GM23338 (cell line): ENCODE data around the gene EFCAB6. TPM values are rescaled to one million over a fixed set of nuclear protein-coding genes. Genes with fewer than 3 reads are reported as not detected.

Experiments used
- ATAC-seq: fragments of 200-7000 bp; cut with Tn5 transposase; 3 replicates; pipeline ENCODE4 v1.9.1; 2020
- DNase-seq: peaks from one replicate; pipeline ENCODE4 v3.0.0-alpha.2; 2015; ENCODE audit warnings: low spot score
- H2AFZ ChIP-seq: fragments of 200-600 bp; sonication (generic); 2 replicates; pipeline ENCODE4 v1.8.0; 2016; ENCODE audit warnings: antibody characterized with exemption, mild to moderate bottlenecking, moderate library complexity
- H3F3A ChIP-seq: fragments of 200-600 bp; sonication (generic); replicated peaks from 2 replicates; pipeline ENCODE4 v1.8.0; 2017; ENCODE audit warnings: antibody characterized with exemption, mixed run types, low read depth
- H3K27ac ChIP-seq: fragments of 200-600 bp; sonication (generic); 2 replicates; pipeline ENCODE4 v1.6.1; 2016; ENCODE audit warnings: low read depth
- H3K27me3 ChIP-seq: fragments of 200-600 bp; sonication (generic); 2 replicates; pipeline ENCODE4 v1.8.0; 2016; ENCODE audit warnings: mild to moderate bottlenecking, mixed run types, moderate library complexity; ENCODE audit not compliant: insufficient read depth
- H3K36me3 ChIP-seq: fragments of 200-600 bp; sonication (generic); 2 replicates; pipeline ENCODE4 v1.8.0; 2016; ENCODE audit warnings: mild to moderate bottlenecking; ENCODE audit not compliant: insufficient read depth
- H3K4me1 ChIP-seq: fragments of 200-600 bp; sonication (generic); 2 replicates; pipeline ENCODE4 v1.8.0; 2016; ENCODE audit warnings: mild to moderate bottlenecking, moderate library complexity; ENCODE audit not compliant: insufficient read depth
- H3K4me2 ChIP-seq: fragments of 200-600 bp; sonication (generic); 2 replicates; pipeline ENCODE4 v1.7.1; 2017; ENCODE audit warnings: mixed run types
- H3K4me3 ChIP-seq: fragments of 200-600 bp; sonication (generic); 2 replicates; pipeline ENCODE4 v1.6.1; 2016; ENCODE audit warnings: mixed run types
- H3K79me2 ChIP-seq: fragments of 200-600 bp; sonication (generic); replicated peaks from 2 replicates; pipeline ENCODE4 v1.8.0; 2017; ENCODE audit warnings: mild to moderate bottlenecking; ENCODE audit not compliant: insufficient read depth
- H3K9me2 ChIP-seq: fragments of 200-600 bp; sonication (generic); 2 replicates; pipeline ENCODE4 v1.8.0; 2017; ENCODE audit not compliant: insufficient read depth
- H4K20me1 ChIP-seq: fragments of 200-600 bp; sonication (generic); replicated peaks from 2 replicates; pipeline ENCODE4 v1.8.0; 2017; ENCODE audit warnings: mild to moderate bottlenecking; ENCODE audit not compliant: insufficient read depth
- H3K27ac Mint-ChIP-seq: 2 replicates; pipeline ENCODE4 v1.8.0; 2020; ENCODE audit warnings: inconsistent platforms, mild to moderate bottlenecking, moderate library complexity, mixed read lengths
- H3K27me3 Mint-ChIP-seq: 3 replicates; pipeline ENCODE4 v1.8.0; 2022; ENCODE audit warnings: low read depth, mild to moderate bottlenecking, moderate library complexity, mixed read lengths, inconsistent platforms; ENCODE audit not compliant: insufficient read depth, poor library complexity
- H3K36me3 Mint-ChIP-seq: 3 replicates; pipeline ENCODE4 v1.8.0; 2021; ENCODE audit warnings: low read depth, mild to moderate bottlenecking, inconsistent platforms, moderate library complexity, mixed read lengths
- H3K4me1 Mint-ChIP-seq: 3 replicates; pipeline ENCODE4 v1.8.0; 2020; ENCODE audit warnings: mild to moderate bottlenecking, inconsistent platforms, mixed read lengths
- H3K4me3 Mint-ChIP-seq: 3 replicates; pipeline ENCODE4 v1.8.0; 2021; ENCODE audit warnings: moderate library complexity, mild to moderate bottlenecking, inconsistent platforms, mixed read lengths
- H3K9me3 Mint-ChIP-seq: 3 replicates; pipeline ENCODE4 v1.8.0; 2020; ENCODE audit warnings: moderate library complexity, mild to moderate bottlenecking, inconsistent platforms, mixed read lengths
- CREB1 ChIP-seq: fragments of 250-450 bp; sonication (Bioruptor Pico); IDR thresholded peaks from 2 replicates; pipeline ENCODE4 v1.5.0; 2020; ENCODE audit warnings: low read depth, mild to moderate bottlenecking, moderate library complexity
- EZH2phosphoT487 ChIP-seq: fragments of 200-600 bp; sonication (generic); IDR thresholded peaks from one replicate; pipeline ENCODE4 v1.8.1; 2018; ENCODE audit warnings: antibody characterized with exemption; ENCODE audit not compliant: unreplicated experiment
- NANOG ChIP-seq: IDR thresholded peaks from 2 replicates; pipeline ENCODE4 v1.6.1; 2016; ENCODE audit warnings: antibody characterized with exemption, borderline replicate concordance
- STAT1 ChIP-seq: IDR thresholded peaks from one replicate; pipeline ENCODE4 v1.6.1; 2016; ENCODE audit warnings: antibody characterized with exemption; ENCODE audit not compliant: unreplicated experiment
- ZNF114 ChIP-seq: fragments of 250-450 bp; sonication (Bioruptor Pico); IDR thresholded peaks from 2 replicates; pipeline ENCODE4 v1.5.0; 2020; ENCODE audit warnings: mild to moderate bottlenecking, moderate library complexity
- polyA plus RNA-seq: library from polyadenylated mRNA; unstranded; fragments of >200 nt; fragmentation: Nextera tagmentation; extraction: Ambion mirVana; gene quantifications from 2 replicates; pipeline ENCODE4 v1.2.1, GENCODE V29; 2016
- total RNA-seq: library from RNA; depleted of rRNA; stranded (reverse); fragments of >200 nt; shearing (Covaris generic); gene quantifications from 2 replicates; pipeline ENCODE4 v1.2.3, GENCODE V29; 2014
- TF ChIP-seq, protein P1 (sequence below): IDR thresholded peaks from 2 replicates; pipeline ENCODE4 v1.6.1; 2016; ENCODE audit warnings: antibody characterized with exemption
- TF ChIP-seq, protein P2 (sequence below): fragments of 250-450 bp; sonication (Bioruptor Pico); IDR thresholded peaks from 2 replicates; pipeline ENCODE4 v1.5.0; 2020; ENCODE audit warnings: mild to moderate bottlenecking, moderate library complexity

EFCAB6 gene
- total and polyA plus RNA-seq, 2 experiments from 2014 or later: 1.1 to 1.8 TPM

DNA sequence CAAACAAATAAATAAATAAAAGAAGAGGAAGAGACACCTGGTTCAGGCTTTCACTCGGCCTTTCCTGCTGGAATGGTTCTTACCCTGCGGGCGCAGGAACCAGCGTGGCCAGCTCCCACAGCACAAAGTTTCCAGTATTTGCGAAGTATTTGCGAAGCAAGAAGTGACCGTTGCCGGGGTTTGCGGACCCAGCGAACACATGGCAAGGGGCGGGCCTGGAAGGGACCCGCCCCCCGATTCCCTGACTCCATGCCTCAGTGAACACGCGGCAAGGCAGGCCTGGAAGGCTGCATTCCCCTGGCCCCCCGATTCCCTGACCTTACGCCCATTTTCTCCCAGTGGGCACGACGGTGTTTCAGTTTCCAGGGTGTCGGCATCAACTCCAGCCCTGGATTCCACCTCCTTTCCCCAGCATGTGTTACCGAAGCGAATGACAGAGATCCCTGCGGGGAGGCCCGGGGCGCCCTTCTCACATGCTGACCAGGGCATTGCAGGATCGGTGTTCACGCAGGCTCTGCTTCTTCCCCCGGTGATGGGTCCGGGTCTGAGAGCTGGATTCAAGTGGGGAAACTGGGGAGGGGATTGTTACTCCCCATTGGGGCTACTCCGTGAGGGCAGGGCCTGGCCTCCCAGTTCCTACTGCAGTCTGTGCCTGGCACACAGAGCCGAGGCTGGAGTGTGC lies 297.5 kb downstream of the EFCAB6 start:
- Mint-ChIP-seq H3K9me3 (peaks cover 3% of the 10 kb centered on the region; the same call in 1 of the 3 replicates), H3K27me3 (peaks cover 8% of the 10 kb centered on the region), H3K36me3 (no peaks in the 10 kb centered on the region), H3K4me3 (no peak overlapping the region), H3K27ac (no peak overlapping the region), H3K4me1 (no peaks in the 10 kb centered on the region)
- Histone ChIP-seq H3K9me2 (no peaks in the 10 kb centered on the region), H3K4me1 (no peaks in the 10 kb centered on the region), H2AFZ (peak overlapping the region; percentile 63; the same call in 1 of the 2 replicates), H3K36me3 (no peaks in the 10 kb centered on the region), H3K4me3 (no peak overlapping the region), H4K20me1 (no peaks in the 10 kb centered on the region), H3K27me3 (no peaks in the 10 kb centered on the region), H3F3A (no peaks in the 10 kb centered on the region), H3K4me2 (no peak overlapping the region), H3K79me2 (no peaks in the 10 kb centered on the region), H3K27ac (no peak overlapping the region)
- ATAC-seq (peak; percentile 20; the same call in 2 of the 3 replicates), DNase-seq (peak; percentile 23)
- TF ChIP-seq, protein P1, sequence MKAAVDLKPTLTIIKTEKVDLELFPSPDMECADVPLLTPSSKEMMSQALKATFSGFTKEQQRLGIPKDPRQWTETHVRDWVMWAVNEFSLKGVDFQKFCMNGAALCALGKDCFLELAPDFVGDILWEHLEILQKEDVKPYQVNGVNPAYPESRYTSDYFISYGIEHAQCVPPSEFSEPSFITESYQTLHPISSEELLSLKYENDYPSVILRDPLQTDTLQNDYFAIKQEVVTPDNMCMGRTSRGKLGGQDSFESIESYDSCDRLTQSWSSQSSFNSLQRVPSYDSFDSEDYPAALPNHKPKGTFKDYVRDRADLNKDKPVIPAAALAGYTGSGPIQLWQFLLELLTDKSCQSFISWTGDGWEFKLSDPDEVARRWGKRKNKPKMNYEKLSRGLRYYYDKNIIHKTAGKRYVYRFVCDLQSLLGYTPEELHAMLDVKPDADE: no peak
- TF ChIP-seq STAT1: no peak
- no peak for TF ChIP-seq ZNF114 (CRISPR knock-in tag)
- TF ChIP-seq CREB1 (CRISPR knock-in tag): no peak

DNA sequence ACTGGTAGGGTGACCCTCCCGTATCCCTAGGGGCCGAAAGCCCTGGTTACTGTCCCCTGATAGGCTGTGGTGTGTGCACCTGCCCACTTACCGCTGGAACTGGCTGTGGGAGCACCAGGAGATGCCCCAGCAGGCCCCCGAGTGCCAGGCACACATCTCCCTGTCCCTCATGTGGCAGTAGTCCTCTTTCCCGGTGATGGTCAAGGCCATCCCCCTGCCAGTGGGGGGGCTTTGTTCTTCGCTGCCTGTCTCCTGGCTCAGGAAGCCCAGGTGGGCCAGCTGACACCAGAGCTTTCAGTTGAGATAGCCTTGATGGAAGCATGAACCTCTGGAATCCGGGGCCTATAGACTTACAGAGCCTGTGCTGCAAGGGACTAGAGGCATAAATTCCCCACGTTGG lies 299.8 kb downstream of the EFCAB6 start:
- Mint-ChIP-seq H3K27ac (no peak overlapping the region), H3K36me3 (no peaks in the 10 kb centered on the region), H3K4me1 (no peaks in the 10 kb centered on the region), H3K27me3 (peaks cover 8% of the 10 kb centered on the region), H3K9me3 (peaks cover 4% of the 10 kb centered on the region; the same call in 1 of the 3 replicates), H3K4me3 (no peak overlapping the region)
- no peaks in the 10 kb centered on the region for H3K79me2 ChIP-seq
- H3K4me1 ChIP-seq: no peaks in the 10 kb centered on the region
- no peaks in the 10 kb centered on the region for H3K9me2 ChIP-seq
- DNase-seq: no peak
- H3K36me3 ChIP-seq: no peaks in the 10 kb centered on the region
- no peak overlapping the region for H3K4me2 ChIP-seq
- H2AFZ ChIP-seq: no peak overlapping the region
- no peak for ATAC-seq
- no peak overlapping the region for H3K4me3 ChIP-seq
- H3K27me3 ChIP-seq: no peaks in the 10 kb centered on the region
- no peak for TF ChIP-seq NANOG
- TF ChIP-seq, protein P2, sequence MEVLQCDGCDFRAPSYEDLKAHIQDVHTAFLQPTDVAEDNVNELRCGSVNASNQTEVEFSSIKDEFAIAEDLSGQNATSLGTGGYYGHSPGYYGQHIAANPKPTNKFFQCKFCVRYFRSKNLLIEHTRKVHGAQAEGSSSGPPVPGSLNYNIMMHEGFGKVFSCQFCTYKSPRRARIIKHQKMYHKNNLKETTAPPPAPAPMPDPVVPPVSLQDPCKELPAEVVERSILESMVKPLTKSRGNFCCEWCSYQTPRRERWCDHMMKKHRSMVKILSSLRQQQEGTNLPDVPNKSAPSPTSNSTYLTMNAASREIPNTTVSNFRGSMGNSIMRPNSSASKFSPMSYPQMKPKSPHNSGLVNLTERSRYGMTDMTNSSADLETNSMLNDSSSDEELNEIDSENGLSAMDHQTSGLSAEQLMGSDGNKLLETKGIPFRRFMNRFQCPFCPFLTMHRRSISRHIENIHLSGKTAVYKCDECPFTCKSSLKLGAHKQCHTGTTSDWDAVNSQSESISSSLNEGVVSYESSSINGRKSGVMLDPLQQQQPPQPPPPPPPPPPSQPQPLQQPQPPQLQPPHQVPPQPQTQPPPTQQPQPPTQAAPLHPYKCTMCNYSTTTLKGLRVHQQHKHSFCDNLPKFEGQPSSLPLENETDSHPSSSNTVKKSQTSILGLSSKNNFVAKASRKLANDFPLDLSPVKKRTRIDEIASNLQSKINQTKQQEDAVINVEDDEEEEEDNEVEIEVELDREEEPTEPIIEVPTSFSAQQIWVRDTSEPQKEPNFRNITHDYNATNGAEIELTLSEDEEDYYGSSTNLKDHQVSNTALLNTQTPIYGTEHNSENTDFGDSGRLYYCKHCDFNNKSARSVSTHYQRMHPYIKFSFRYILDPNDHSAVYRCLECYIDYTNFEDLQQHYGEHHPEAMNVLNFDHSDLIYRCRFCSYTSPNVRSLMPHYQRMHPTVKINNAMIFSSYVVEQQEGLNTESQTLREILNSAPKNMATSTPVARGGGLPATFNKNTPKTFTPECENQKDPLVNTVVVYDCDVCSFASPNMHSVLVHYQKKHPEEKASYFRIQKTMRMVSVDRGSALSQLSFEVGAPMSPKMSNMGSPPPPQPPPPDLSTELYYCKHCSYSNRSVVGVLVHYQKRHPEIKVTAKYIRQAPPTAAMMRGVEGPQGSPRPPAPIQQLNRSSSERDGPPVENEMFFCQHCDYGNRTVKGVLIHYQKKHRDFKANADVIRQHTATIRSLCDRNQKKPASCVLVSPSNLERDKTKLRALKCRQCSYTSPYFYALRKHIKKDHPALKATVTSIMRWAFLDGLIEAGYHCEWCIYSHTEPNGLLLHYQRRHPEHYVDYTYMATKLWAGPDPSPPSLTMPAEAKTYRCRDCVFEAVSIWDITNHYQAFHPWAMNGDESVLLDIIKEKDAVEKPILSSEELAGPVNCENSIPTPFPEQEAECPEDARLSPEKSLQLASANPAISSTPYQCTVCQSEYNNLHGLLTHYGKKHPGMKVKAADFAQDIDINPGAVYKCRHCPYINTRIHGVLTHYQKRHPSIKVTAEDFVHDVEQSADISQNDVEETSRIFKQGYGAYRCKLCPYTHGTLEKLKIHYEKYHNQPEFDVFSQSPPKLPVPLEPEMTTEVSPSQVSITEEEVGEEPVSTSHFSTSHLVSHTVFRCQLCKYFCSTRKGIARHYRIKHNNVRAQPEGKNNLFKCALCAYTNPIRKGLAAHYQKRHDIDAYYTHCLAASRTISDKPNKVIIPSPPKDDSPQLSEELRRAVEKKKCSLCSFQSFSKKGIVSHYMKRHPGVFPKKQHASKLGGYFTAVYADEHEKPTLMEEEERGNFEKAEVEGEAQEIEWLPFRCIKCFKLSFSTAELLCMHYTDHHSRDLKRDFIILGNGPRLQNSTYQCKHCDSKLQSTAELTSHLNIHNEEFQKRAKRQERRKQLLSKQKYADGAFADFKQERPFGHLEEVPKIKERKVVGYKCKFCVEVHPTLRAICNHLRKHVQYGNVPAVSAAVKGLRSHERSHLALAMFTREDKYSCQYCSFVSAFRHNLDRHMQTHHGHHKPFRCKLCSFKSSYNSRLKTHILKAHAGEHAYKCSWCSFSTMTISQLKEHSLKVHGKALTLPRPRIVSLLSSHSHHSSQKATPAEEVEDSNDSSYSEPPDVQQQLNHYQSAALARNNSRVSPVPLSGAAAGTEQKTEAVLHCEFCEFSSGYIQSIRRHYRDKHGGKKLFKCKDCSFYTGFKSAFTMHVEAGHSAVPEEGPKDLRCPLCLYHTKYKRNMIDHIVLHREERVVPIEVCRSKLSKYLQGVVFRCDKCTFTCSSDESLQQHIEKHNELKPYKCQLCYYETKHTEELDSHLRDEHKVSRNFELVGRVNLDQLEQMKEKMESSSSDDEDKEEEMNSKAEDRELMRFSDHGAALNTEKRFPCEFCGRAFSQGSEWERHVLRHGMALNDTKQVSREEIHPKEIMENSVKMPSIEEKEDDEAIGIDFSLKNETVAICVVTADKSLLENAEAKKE (CRISPR knock-in tag): no peak
- TF ChIP-seq EZH2phosphoT487: no peak
- H3K27ac ChIP-seq: no peak overlapping the region
- no peaks in the 10 kb centered on the region for H3F3A ChIP-seq
- H4K20me1 ChIP-seq: no peaks in the 10 kb centered on the region
